ENCODE data around the gene FAF2. TPM values are rescaled to one million over a fixed set of nuclear protein-coding genes. Genes with fewer than 3 reads are reported as not detected.

Gene FAF2
- total RNA-seq, 1 donor from 2014 or later = 32.3 TPM

GRCh38 chr5:176458904-176459561 lies 10.8 kb downstream of the FAF2 start:
- no peak overlapping the region for H3K27ac Mint-ChIP-seq
- Histone ChIP-seq H3K27ac (no peak overlapping the region), H3K27me3 (no peaks in the 10 kb centered on the region), H3K36me3 (no peaks in the 10 kb centered on the region), H3K9ac (no peak overlapping the region), H3K79me2 (ENCODE audit: low read depth) (peaks cover 99% of the 10 kb centered on the region), H3K4me3 (no peak overlapping the region), H3K4me1 (no peaks in the 10 kb centered on the region), H2AFZ (replicated peaks) (no peak overlapping the region), H3K9me3 (ENCODE audit: low read depth) (no peaks in the 10 kb centered on the region), H3K4me2 (no peak overlapping the region), H4K20me1 (ENCODE audit: low read depth) (peaks cover 37% of the 10 kb centered on the region), H3F3A (ENCODE audit: low read depth) (no peaks in the 10 kb centered on the region)
- no peaks in the 10 kb centered on the region for H3K4me1 Mint-ChIP-seq
- H3K9me3 Mint-ChIP-seq = no peaks in the 10 kb centered on the region
- DNase-seq (ENCODE audit: low spot score) = no peak
- peak overlapping the region; percentile 5 for H3K4me3 Mint-ChIP-seq
- H3K36me3 Mint-ChIP-seq = peaks cover 8% of the 10 kb centered on the region
- no peak for TF ChIP-seq CTCF (IDR thresholded peaks at IDR 0.05)
- no peak for TF ChIP-seq EZH2 (IDR thresholded peaks at IDR 0.05)
- TF ChIP-seq EZH2phosphoT487 (IDR thresholded peaks at IDR 0.05) = no peak
- H3K27me3 Mint-ChIP-seq (ENCODE audit: insufficient read depth, low read depth) = no peaks in the 10 kb centered on the region

- no peak overlapping the region for H3K4me3 Mint-ChIP-seq
- Histone ChIP-seq H3K4me3 (no peak overlapping the region), H2AFZ (replicated peaks) (no peak overlapping the region), H4K20me1 (ENCODE audit: low read depth) (peaks cover 48% of the 10 kb centered on the region), H3K36me3 (no peaks in the 10 kb centered on the region), H3K27me3 (no peaks in the 10 kb centered on the region), H3K27ac (no peak overlapping the region), H3F3A (ENCODE audit: low read depth) (no peaks in the 10 kb centered on the region), H3K4me1 (no peaks in the 10 kb centered on the region), H3K79me2 (ENCODE audit: low read depth) (peaks cover 98% of the 10 kb centered on the region), H3K4me2 (no peak overlapping the region), H3K9ac (no peak overlapping the region), H3K9me3 (ENCODE audit: low read depth) (no peaks in the 10 kb centered on the region)
- H3K27ac Mint-ChIP-seq = no peak overlapping the region
- no peaks in the 10 kb centered on the region for H3K9me3 Mint-ChIP-seq
- no peaks in the 10 kb centered on the region for H3K4me1 Mint-ChIP-seq
- peaks cover 5% of the 10 kb centered on the region for H3K36me3 Mint-ChIP-seq
- H3K27me3 Mint-ChIP-seq (ENCODE audit: insufficient read depth, low read depth) = no peaks in the 10 kb centered on the region
- no peak for DNase-seq (ENCODE audit: low spot score)
- TF ChIP-seq EZH2phosphoT487 (IDR thresholded peaks at IDR 0.05) = no peak
- TF ChIP-seq CTCF (IDR thresholded peaks at IDR 0.05) = no peak
- no peak for TF ChIP-seq EZH2 (IDR thresholded peaks at IDR 0.05)
Measured at GRCh38 chr5:176461349-176461748, 13.2 kb downstream of the FAF2 start.

GRCh38 chr5:176463113-176463764 lies 15.1 kb downstream of the FAF2 start:
- Histone ChIP-seq H3K9me3 (ENCODE audit: low read depth) (no peaks in the 10 kb centered on the region), H3K4me2 (no peak overlapping the region), H3K4me3 (no peak overlapping the region), H3K36me3 (no peaks in the 10 kb centered on the region), H3F3A (ENCODE audit: low read depth) (no peaks in the 10 kb centered on the region), H3K27me3 (no peaks in the 10 kb centered on the region), H3K27ac (no peak overlapping the region), H3K4me1 (no peaks in the 10 kb centered on the region), H4K20me1 (ENCODE audit: low read depth) (peaks cover 48% of the 10 kb centered on the region), H2AFZ (replicated peaks) (no peak overlapping the region), H3K79me2 (ENCODE audit: low read depth) (peaks cover 94% of the 10 kb centered on the region), H3K9ac (no peak overlapping the region)
- no peak overlapping the region for H3K27ac Mint-ChIP-seq
- H3K36me3 Mint-ChIP-seq = peaks cover 5% of the 10 kb centered on the region
- no peak for DNase-seq (ENCODE audit: low spot score)
- no peaks in the 10 kb centered on the region for H3K9me3 Mint-ChIP-seq
- no peak for TF ChIP-seq CTCF (IDR thresholded peaks at IDR 0.05)
- TF ChIP-seq EZH2phosphoT487 (IDR thresholded peaks at IDR 0.05) = no peak
- TF ChIP-seq EZH2 (IDR thresholded peaks at IDR 0.05) = no peak
- H3K4me1 Mint-ChIP-seq = no peaks in the 10 kb centered on the region
- H3K4me3 Mint-ChIP-seq = no peak overlapping the region
- H3K27me3 Mint-ChIP-seq (ENCODE audit: insufficient read depth, low read depth) = no peaks in the 10 kb centered on the region

Measured in neural progenitor cell (in vitro differentiated cells).